Measurements from ENCODE around the gene DMRT2.

The DMRT2 gene

DNA sequence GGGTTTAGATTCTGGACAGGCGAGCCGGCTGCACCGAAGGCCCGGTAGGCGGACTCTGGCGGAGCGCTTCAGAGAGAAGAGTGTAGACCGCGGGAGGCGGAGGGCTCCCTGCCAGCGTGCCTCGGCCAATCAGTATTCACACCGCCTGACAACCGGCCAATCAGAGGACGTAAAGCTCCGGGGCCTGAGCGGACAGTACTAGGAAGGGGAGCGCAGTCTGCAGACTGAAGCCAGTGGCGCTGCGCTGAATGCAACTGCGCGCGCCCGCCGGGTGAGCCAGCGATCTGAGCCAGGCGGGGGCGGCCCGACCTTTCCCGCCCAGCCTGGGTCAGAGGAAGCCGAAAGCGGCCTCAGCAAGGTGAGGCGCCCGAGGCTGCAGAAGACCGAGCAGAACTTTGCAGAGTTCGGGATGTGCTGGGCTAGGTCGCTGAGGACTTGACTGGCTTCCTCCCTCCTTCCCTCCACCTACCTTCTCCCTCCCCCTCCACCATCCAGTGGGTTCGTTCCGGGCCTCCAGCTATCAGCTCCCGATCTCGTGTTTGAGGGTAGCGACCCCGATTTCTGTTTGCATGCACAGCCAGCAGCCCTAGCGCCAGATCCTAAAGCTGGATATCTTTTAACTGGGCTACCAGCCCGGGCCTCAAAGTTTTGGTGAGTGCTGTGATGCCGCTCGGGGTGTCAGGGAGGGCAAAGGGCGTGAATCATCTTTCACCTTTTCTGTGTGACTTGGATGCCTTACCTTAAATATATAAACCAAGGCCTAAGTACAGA is at the start of gene DMRT2:
TSS of gene DMRT2 (plus strand) at position 233 of the 771 bp plus-strand sequence. CDS start 1,257 bp downstream, outside the sequence.
- peak; percentile 57 to 65 for DNase-seq

GRCh38 chr9:1001838-1002237 is 48.3 kb upstream of the DMRT2 start:
- DNase-seq, result no peak

- no peak for DNase-seq
Observed at GRCh38 chr9:1002678-1003077, 47.5 kb upstream of the DMRT2 start.

GRCh38 chr9:1005043-1005667 is 45.0 kb upstream of the DMRT2 start:
- no peak for DNase-seq

GRCh38 chr9:1007312-1007711 is 42.8 kb upstream of the DMRT2 start:
- DNase-seq, result no peak

GRCh38 chr9:1008216-1008615 is 41.9 kb upstream of the DMRT2 start:
- DNase-seq, result no peak

DNA sequence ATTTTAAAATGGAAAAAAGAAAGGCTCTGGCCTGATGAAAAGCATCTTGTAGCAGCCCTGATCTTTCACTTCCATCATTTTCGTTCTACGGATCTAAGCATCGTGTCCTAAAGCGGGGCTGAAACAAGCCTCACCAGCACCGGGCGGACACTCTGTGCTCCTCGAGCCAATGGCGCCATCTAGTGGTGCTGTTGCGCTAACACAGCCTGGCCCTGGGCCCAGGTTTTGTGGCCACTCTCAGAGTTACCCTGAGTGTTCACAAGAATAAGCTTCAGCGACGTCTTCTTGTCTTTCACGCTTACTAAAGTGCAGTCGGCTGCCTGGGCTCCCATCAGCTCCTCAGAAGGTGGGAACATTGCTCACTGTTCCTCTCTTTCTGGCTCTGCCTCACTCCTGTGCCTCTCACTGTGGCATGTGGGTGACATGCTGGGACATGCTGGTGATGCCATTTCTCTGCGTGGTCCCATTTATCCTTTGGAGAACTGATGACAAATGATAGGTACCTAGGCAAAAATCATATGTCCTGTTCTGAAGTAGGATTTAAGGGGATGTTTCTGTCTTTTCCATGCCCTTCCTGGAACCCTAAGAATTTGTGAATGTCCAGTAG is 41.0 kb upstream of the DMRT2 start:
- DNase-seq, result peak; percentile 85 to 87

- DNase-seq, result no peak
Observed at GRCh38 chr9:1013021-1013420, 37.1 kb upstream of the DMRT2 start.

GRCh38 chr9:1014225-1014624 is 35.9 kb upstream of the DMRT2 start:
- no peak for DNase-seq

DNA sequence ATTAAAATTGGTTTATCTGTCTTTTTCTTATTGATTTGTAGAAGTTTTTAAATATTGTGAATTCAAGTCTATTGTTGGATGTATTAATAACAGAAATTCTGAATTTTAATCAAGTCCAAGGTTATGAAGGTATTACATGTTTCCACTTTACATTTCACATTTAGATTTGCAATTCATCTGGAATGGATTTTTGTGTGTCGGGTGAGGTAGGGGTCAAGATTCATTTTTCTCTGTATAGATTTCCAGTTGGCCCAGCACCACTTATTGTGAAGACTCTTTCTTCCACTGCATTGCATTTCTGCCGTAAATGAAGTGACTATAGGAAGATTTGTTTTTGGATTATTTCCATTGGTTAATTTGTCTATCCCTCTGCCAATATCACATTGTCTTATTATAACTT is 35.5 kb upstream of the DMRT2 start:
- DNase-seq, result no peak

GRCh38 chr9:1018121-1018520 is 32.0 kb upstream of the DMRT2 start:
- peak in 1 of 2 experiments; percentile 20 for DNase-seq

GRCh38 chr9:1024112-1024511 is 26.0 kb upstream of the DMRT2 start:
- DNase-seq, result no peak

- DNase-seq, result no peak
Observed at GRCh38 chr9:1025131-1025530, 25.0 kb upstream of the DMRT2 start.

DNA sequence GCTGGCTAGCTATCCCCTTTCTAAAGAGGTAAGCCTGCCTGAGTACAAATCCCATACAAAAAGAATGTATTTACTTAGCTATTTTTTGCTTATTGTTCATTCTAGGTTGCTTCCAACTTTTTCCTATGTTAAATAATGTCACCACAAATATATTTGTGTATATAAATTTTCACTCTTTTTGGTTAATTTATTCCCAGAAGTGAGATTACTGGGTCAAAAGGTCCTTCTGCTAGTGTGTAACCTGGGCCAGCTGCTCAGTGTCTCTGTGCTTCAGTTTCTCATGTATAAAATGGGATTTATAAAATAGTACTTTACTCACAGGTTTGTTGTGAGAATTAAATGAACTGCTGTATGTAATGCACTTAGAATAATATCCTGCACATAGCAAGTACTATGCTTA is 23.9 kb upstream of the DMRT2 start:
- DNase-seq, result no peak

DNA sequence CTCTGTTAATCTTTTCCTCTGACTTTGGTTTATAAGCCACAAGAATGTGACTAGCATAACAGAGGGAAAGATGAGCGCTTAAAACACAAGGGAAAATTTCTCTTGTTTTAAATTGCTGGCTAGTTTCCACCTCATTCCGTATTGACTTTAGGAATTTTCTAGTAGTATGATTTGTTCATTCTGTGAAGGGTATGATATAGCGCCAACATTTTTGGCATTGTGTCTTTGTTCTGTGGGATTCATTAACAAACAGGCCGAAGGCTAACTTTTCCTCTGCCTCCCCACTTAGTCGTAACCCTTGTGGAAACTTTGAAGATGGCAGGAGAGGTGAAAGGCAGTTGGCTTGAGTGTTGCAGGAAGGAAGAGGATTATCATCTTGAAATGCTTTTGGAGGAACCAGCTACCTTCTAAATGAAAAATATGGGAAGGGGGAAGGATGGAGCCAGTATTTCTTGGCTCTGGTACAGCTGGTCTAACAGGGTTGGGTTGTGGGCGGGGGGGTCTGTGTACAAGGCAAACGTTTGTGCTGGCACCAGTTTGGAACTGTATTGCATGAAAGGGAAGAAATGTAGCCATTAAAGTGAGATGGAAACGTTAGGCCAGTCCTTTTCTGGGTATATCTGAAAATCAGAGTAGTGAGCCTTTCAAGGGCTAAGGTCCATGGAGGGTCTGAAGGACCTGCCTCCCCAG is 21.5 kb upstream of the DMRT2 start:
- DNase-seq, result no peak

DNA sequence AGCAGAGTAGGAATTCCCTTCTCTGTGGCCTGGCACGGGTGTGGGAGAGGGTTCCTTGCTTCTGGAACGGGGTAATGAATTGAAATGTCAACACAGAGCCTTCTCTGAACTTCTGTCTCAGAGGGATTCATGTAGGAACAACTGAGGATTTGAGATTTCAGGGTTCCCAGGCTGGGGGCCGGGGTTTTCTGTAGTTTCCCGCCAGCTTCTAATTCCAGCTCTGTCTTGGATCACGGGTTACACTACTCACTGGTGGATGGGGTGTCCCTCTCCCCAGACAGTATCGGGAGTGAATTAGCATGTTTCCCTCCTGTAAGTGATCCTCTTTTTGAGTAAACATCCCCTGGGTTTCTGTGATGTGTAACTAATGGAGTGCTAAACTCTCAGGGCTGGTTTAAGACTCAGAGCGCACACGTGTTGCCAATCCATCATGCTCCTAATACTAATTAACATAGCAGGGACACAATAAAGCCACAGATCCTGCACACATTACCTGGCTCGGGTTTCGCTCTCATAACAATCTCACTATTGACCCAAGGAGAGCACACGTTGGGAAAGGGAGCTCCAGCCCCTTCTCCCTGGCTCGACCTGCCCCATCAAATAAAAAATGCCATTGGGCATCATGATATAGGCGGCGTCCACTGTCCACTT is 18.1 kb upstream of the DMRT2 start:
- DNase-seq, result no peak

GRCh38 chr9:1034271-1034670 is 15.9 kb upstream of the DMRT2 start:
- DNase-seq, result no peak

DNA sequence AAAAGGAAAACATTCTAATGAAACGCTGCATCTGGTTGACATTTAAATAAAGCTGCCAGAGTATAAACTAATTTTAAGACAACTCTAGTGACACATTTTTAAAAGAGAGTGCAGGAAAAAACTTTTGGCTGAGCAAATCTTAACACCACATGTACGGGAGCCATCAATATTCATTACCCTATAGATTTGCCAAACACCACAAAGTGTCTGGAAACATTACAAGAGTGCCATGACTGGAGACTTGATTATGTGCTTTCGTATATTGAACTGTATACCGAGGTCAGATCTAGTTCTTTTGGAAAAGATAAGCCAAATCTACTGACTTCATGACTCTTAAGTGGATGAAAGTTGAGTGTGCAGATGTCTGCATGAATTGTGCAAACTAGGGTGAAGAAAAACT is 10.6 kb upstream of the DMRT2 start:
- no peak for DNase-seq

DNA sequence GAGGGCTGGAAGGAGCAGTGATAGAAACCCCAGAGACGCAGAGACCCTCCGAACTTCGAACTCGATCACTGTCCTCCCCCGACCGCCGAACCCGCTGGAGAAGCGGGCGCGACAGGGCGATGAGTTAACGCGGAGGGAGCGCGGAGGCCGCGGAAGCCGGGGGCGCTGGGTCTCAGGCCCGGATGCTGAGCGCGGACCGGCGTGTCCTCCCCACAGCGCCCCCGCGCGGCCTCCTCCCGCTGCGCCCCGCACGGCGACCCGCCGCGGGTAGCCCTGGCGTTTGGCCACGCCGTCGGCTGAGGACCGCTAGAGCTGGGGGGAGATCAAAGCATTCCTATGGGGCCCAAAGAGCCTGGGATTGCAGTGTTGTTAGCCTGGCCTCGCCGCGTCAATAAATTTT is 7.7 kb upstream of the DMRT2 start:
- peak; percentile 41 to 58 for DNase-seq

DNA sequence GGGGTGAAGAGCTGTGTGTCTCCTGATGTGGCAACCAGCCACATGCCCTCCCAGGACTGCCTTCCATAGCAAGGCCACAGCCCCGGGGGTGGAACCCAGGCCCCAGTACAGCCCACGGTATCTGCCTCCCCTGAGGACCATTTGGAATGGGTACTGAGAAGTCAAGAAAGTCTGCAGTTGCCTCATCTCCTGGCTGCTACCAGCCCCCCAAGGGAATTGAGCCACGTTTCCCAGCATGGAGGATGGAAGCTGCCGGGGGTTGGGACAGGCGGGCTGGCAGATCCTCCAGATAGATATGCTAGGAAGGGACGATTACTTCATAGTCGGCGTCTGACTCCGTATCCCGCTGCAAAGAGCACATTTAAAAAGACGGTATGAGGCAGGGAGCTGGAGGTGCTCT is 5.5 kb upstream of the DMRT2 start:
- DNase-seq, result peak in 1 of 2 experiments; percentile 16

DNA sequence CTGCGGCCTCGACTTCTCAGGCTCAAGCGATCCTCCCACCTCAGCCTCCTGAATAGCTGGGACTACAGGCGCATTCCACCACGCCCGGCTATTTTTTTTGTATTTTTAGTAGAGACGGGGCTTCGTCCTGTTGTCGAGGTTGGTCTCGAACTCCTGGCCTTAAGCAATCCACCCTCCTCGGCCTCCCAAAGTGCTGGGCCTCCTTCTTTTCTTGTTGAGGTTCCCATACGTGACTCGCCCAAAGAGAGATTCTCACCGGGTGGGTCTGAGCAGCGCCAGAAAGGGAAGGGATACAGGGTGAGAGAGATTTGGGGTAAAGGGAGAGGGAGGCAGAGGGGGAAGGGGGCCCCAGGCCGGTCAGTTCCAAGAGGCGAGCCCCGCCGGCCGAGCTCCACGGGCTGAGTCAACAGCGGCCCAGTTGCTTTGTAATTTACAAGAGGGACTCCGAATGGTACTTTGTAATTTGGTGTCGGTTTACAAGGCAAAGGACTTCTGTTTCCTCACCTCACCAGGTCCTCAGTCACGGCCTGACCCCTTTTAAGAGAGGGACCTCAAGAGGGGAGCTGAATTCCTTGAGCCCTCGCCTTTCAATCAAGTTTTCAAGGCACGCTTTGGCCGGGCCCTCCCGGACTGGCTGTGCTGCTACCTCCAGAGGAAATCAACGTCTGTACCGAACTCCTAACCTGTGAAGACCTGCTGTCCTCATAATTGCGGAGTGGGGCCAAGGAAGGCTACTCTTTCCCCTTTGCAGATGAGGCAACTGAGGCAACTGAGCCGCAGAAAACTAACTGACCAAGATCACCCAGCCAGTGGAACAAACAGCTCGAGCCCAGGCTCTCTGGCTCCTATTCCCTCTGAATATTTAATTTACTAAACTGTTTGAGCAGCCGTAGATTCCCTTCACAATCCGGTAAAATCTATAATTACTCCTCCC is 3.3 kb upstream of the DMRT2 start:
- peak in 1 of 2 experiments; percentile 25 for DNase-seq

All from activated T-cell treated with anti-CD3 and anti-CD28 coated beads, Interleukin-2, amount 50 U/mL, for 48 hours (primary cell).